Fibroblast of skin of back (primary cell): ENCODE results near the gene RBBP6. TPM values are rescaled to one million over a fixed set of nuclear protein-coding genes. Genes with fewer than 3 reads are reported as not detected.
"Not testable (repeated sequence)": the region's sequence is repeated elsewhere in the genome, so short reads cannot be mapped to it uniquely, and the experiment has no call there.

Experiments
- DNase-seq: peaks from one replicate; pipeline ENCODE4 v3.0.0-alpha.2; 2013
- polyA plus RNA-seq, 2 experiments: library from polyadenylated mRNA; unstranded; fragments of 120-200 nt; gene quantifications; one replicate each; pipeline ENCODE4 v1.2.1, GENCODE V29; 2013; ENCODE audit not compliant: insufficient read length in 2 of 2

Gene RBBP6, protein sequence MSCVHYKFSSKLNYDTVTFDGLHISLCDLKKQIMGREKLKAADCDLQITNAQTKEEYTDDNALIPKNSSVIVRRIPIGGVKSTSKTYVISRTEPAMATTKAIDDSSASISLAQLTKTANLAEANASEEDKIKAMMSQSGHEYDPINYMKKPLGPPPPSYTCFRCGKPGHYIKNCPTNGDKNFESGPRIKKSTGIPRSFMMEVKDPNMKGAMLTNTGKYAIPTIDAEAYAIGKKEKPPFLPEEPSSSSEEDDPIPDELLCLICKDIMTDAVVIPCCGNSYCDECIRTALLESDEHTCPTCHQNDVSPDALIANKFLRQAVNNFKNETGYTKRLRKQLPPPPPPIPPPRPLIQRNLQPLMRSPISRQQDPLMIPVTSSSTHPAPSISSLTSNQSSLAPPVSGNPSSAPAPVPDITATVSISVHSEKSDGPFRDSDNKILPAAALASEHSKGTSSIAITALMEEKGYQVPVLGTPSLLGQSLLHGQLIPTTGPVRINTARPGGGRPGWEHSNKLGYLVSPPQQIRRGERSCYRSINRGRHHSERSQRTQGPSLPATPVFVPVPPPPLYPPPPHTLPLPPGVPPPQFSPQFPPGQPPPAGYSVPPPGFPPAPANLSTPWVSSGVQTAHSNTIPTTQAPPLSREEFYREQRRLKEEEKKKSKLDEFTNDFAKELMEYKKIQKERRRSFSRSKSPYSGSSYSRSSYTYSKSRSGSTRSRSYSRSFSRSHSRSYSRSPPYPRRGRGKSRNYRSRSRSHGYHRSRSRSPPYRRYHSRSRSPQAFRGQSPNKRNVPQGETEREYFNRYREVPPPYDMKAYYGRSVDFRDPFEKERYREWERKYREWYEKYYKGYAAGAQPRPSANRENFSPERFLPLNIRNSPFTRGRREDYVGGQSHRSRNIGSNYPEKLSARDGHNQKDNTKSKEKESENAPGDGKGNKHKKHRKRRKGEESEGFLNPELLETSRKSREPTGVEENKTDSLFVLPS (N-terminal part only)
- polyA plus RNA-seq (2013, experiment 1 of 2; ENCODE audit: insufficient read length), result 23.8 TPM
- polyA plus RNA-seq (2013, experiment 2 of 2; ENCODE audit: insufficient read length), result 23.2 TPM

- DNase-seq, result peak; percentile 95
Measured at GRCh38 chr16:24539295-24539849, at the start of gene RBBP6. Gene RBBP6 (plus strand): TSS chr16:24539566. CDS start chr16:24540627, 1,061 bp downstream.

- DNase-seq, result no peak
Measured at GRCh38 chr16:24490866-24491265, 48.5 kb upstream of the RBBP6 start.

- no peak for DNase-seq
Measured at GRCh38 chr16:24491731-24492130, 47.6 kb upstream of the RBBP6 start.

DNA sequence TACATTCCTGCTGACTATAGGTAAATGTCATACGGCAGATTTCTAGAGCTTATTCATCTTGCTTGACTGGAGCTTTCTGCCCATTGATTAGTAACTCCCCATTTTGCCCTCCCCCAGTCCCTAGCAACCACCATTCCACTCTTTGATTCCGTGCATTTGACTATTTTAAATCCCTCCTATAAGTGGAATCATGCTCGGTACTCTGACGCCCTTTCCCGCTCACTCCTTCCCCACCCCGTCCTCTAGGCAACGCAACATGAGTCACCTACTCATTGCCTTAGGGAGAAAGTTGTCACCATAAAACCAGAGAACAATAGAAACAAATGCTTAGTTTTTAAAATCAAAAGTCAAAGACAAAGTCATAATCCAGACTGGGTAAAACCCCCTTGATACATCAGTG is 45.5 kb upstream of the RBBP6 start:
- DNase-seq, result no peak

GRCh38 chr16:24495207-24495606 is 44.2 kb upstream of the RBBP6 start:
- DNase-seq, result not testable (repeated sequence)

- DNase-seq, result peak; percentile 15
Measured at GRCh38 chr16:24497440-24497839, 41.9 kb upstream of the RBBP6 start.

DNA sequence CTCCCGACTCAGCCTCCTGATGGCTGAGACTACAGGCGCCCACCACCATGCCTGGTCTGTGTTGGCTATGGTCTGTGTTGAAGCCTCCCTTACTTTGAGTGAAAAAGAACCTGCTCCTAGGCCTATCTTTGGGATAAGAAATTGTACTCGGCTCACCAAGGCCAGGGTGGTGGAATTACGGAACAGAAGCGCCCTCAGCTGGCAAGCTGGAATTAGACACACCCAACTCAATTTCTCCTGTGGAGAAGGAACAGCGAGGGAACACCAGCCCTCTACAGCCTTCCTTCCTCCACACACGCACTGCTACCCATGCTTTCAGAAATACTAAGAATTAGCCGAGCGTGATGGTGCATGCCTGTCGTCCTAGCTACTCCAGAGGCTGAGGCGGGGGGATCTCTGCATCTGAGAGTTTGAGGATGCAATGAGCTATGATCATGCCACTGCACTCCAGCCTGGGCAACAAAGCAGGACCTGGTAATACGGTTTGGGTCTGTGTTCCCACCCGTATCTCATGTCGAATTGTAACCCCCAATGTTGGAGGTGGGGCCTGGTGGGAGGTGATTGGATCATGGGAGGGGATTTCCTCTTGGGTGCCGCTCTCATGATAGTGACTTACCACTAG is 40.1 kb upstream of the RBBP6 start:
- DNase-seq, result no peak

GRCh38 chr16:24504472-24505345 is 34.7 kb upstream of the RBBP6 start:
- DNase-seq, result peak; percentile 62

GRCh38 chr16:24505959-24506358 is 33.4 kb upstream of the RBBP6 start:
- no peak for DNase-seq

DNA sequence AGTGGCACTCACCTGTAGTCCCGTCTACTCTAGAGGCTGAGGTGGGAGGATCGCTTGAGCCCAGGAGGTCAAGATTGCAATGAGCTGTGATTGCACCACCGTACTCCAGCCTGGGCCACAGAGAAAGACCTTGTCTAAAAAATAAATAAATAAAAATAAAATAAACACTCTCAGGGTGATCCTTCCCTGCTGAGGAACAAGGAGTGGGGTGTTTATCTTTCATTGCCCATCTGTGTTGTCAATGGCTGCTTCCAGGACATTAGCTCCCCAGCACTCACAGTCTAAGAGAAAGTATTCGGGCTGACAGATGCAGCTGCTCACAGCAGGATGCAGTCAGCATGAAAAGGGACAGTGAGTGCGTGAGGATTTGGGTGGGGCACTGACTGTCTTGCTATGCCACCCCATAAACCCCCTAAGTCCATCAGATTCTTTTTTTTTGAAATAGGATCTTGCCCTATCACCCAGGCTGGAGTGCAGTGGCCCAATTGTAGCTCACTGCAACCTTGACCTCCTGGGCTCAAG is 31.3 kb upstream of the RBBP6 start:
- no peak for DNase-seq

DNA sequence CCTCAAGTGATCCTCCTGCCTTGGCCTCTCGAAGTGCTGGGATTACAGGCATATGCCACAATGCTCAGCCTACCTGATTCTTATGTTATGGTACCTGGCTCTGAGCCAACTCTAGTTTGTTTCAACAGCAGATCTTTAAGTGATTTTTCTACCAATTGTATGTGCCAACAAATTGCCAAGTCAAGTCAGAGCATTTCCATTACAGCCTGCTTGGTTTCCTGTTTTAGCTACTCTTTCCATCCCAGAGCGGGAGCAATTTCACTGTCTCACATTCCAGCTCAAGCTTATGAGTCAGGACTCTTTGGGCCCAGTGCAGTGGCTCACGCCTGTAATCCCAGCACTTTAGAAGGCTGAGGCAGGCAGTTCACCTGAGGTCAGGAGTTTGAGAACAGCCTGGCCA is 30.8 kb upstream of the RBBP6 start:
- peak; percentile 62 for DNase-seq

- no peak for DNase-seq
Measured at GRCh38 chr16:24509536-24509935, 29.8 kb upstream of the RBBP6 start.

GRCh38 chr16:24511174-24511573 is 28.2 kb upstream of the RBBP6 start:
- no peak for DNase-seq

DNA sequence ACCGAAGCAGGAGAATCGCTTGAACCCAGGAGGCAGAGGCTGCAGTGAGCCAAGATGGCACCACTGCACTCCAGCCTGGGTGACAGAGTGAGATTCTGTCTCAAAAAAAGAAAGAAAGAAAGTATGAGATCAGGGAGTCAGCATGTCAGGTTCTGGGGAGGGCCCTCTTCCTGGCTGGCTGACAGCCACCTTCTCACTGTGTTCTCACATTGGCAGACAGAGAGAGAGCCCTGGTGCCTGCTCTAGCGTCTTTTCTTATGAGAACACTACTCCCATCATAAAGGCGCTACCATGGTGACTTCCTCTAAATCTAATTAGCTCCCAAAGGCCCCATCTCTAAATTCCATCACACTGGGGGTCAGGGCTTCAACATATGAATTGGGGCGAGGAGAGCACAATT is 27.6 kb upstream of the RBBP6 start:
- DNase-seq, result no peak

DNA sequence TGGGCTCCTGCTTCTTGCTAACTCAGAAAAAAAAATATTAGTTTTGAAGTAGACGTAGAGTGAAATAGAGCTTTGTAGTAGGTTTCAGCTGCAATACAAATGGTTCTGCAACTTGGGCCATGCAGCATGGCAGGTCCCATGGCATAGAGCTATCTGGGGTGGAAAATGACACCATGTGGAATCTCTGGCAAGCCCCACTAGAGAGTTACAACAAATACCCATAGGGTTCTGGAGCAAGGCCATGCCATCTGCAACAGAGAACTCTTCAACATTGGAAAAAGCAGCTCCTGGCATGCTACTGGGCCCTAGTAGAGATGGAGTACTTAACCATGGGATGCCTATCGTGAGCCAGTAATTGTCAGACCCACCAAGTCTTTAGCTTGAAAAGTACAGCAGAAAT is 25.3 kb upstream of the RBBP6 start:
- no peak for DNase-seq

- DNase-seq, result no peak
Measured at GRCh38 chr16:24515186-24515585, 24.2 kb upstream of the RBBP6 start.

- peak; percentile 76 for DNase-seq
Measured at GRCh38 chr16:24516900-24517669, 22.3 kb upstream of the RBBP6 start.

DNA sequence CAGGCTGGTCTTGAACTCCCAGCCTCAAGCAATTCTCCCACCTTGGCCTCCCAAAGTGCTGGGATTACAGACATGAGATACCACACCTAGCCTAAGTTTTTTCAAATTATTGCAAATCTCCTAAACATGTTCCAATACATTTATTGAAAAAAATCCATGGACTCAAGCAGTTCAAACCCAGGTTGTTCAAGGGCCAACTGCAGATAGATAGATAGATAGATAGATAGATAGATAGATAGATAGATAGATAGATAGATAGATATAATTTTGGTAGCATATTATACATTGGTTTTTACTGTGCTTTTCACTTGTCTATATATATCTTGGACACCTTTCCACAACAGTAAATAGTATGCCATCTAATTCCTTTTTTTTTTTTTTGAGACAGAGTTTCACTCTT is 20.9 kb upstream of the RBBP6 start:
- DNase-seq, result no peak

- no peak for DNase-seq
Measured at GRCh38 chr16:24520983-24521382, 18.4 kb upstream of the RBBP6 start.

DNA sequence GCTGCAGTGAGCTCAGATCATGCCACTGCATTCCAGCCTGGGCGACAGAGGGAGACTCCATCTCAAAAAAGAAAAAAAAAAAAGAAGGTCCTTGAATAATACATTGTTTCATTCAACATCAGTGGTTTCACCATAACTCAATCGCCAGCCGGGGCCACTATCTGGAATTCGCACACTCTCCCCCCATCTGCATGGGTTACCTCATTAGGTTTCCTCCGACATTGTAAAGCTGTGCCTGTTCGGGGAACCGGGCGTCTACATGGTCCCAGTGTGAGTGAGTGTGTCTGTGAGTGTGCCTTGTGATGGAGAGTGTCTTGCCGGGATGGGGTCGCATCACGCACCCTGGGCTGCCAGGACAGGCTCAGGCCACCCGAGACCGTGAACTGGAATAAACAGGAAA is 16.6 kb upstream of the RBBP6 start:
- DNase-seq, result no peak
